WTC11 (cell line): ENCODE measurements around the gene EYS. TPM values are rescaled to one million over a fixed set of nuclear protein-coding genes. Genes with fewer than 3 reads are reported as not detected.
"Not testable (repeated sequence)": the region's sequence is repeated elsewhere in the genome, so short reads cannot be mapped to it uniquely, and the experiment has no call there.

Source experiments
- ATAC-seq: fragments of 200-7000 bp; cut with Tn5 transposase; 2 replicates; pipeline ENCODE4 v1.10.0; 2021; ENCODE audit warnings: mild to moderate bottlenecking, moderate library complexity
- CTCF ChIA-PET: fragments of 300-600 bp; sonication (Branson Sonifier 250); formaldehyde crosslinking; loops from one replicate; lab custom pipeline; 2021; ENCODE audit warnings: antibody characterized with exemption; lab: Charles Lee
- POLR2A ChIA-PET: fragments of 350-600 bp; sonication (Branson Sonifier 250); formaldehyde crosslinking; loops from one replicate; lab custom pipeline; 2021; ENCODE audit warnings: antibody characterized with exemption; lab: Charles Lee
- DNase-seq: peaks from one replicate; pipeline ENCODE4 v3.0.0; 2021; ENCODE audit warnings: low spot score
- H3K27ac Mint-ChIP-seq: 2 replicates; pipeline ENCODE4 v1.8.0; 2021; ENCODE audit warnings: mixed read lengths
- H3K27me3 Mint-ChIP-seq: 2 replicates; pipeline ENCODE4 v1.8.0; 2021; ENCODE audit warnings: low read depth, mild to moderate bottlenecking, moderate library complexity, mixed read lengths
- H3K36me3 Mint-ChIP-seq: 2 replicates; pipeline ENCODE4 v1.8.0; 2021; ENCODE audit warnings: mixed read lengths
- H3K4me1 Mint-ChIP-seq: 2 replicates; pipeline ENCODE4 v1.8.0; 2022; ENCODE audit warnings: mixed read lengths
- H3K4me3 Mint-ChIP-seq: 2 replicates; pipeline ENCODE4 v1.8.0; 2021; ENCODE audit warnings: mild to moderate bottlenecking, moderate library complexity, mixed read lengths
- H3K9me3 Mint-ChIP-seq: 2 replicates; pipeline ENCODE4 v1.8.0; 2021; ENCODE audit warnings: mixed read lengths
- ATF3 ChIP-seq: sonication (generic); formaldehyde crosslinking; conservative IDR thresholded peaks from 2 replicates; pipeline ENCODE4 v1.8.1; 2022; ENCODE audit warnings: mild to moderate bottlenecking, missing genetic modification reagents
- CBFB ChIP-seq: sonication (generic); formaldehyde crosslinking; IDR thresholded peaks from 2 replicates; pipeline ENCODE4 v1.8.1; 2022; ENCODE audit warnings: mild to moderate bottlenecking, low read depth, missing genetic modification reagents
- ELF4 ChIP-seq: sonication (generic); formaldehyde crosslinking; IDR thresholded peaks from 2 replicates; pipeline ENCODE4 v1.8.1; 2022; ENCODE audit warnings: low read depth, mild to moderate bottlenecking, moderate library complexity, missing genetic modification reagents
- ETV6 ChIP-seq: sonication (generic); formaldehyde crosslinking; IDR thresholded peaks from 2 replicates; pipeline ENCODE4 v1.8.1; 2022; ENCODE audit warnings: mild to moderate bottlenecking, missing genetic modification reagents
- FOXK1 ChIP-seq: sonication (generic); formaldehyde crosslinking; IDR thresholded peaks from 2 replicates; pipeline ENCODE4 v1.8.0; 2022; ENCODE audit warnings: mild to moderate bottlenecking, moderate library complexity, missing genetic modification reagents
- FOXP4 ChIP-seq: sonication (generic); formaldehyde crosslinking; IDR thresholded peaks from 2 replicates; pipeline ENCODE4 v1.8.0; 2022; ENCODE audit warnings: mild to moderate bottlenecking, missing genetic modification reagents
- KAT7 ChIP-seq: sonication (generic); formaldehyde crosslinking; IDR thresholded peaks from 2 replicates; pipeline ENCODE4 v1.8.1; 2023; ENCODE audit warnings: missing genetic modification reagents, mild to moderate bottlenecking, borderline replicate concordance
- MXD4 ChIP-seq: fragments of 250-450 bp; sonication (Bioruptor Pico); IDR thresholded peaks from 2 replicates; pipeline ENCODE4 v1.8.0; 2021; ENCODE audit warnings: mild to moderate bottlenecking, moderate library complexity, borderline replicate concordance
- OVOL2 ChIP-seq: fragments of 250-450 bp; sonication (Bioruptor Pico); IDR thresholded peaks from 2 replicates; pipeline ENCODE4 v1.9.0; 2021; ENCODE audit warnings: mild to moderate bottlenecking, borderline replicate concordance
- PRRX2 ChIP-seq: fragments of 250-450 bp; sonication (Bioruptor Pico); IDR thresholded peaks from 2 replicates; pipeline ENCODE4 v1.8.0; 2021; ENCODE audit warnings: mild to moderate bottlenecking
- SMAD4 ChIP-seq: sonication (generic); formaldehyde crosslinking; IDR thresholded peaks from 2 replicates; pipeline ENCODE4 v1.8.0; 2022; ENCODE audit warnings: mild to moderate bottlenecking, missing genetic modification reagents
- TEAD1 ChIP-seq: sonication (generic); formaldehyde crosslinking; IDR thresholded peaks from 2 replicates; pipeline ENCODE4 v1.8.0; 2022; ENCODE audit warnings: mild to moderate bottlenecking, missing genetic modification reagents
- TP53 ChIP-seq: sonication (generic); formaldehyde crosslinking; IDR thresholded peaks from 2 replicates; pipeline ENCODE4 v1.8.1; 2023; ENCODE audit warnings: mild to moderate bottlenecking, missing genetic modification reagents
- ZBTB21 ChIP-seq: sonication (generic); formaldehyde crosslinking; IDR thresholded peaks from 2 replicates; pipeline ENCODE4 v1.8.1; 2023; ENCODE audit warnings: mild to moderate bottlenecking, missing genetic modification reagents, borderline replicate concordance
- ZMAT4 ChIP-seq: fragments of 250-450 bp; sonication (Bioruptor Pico); IDR thresholded peaks from 2 replicates; pipeline ENCODE4 v1.9.0; 2021; ENCODE audit warnings: mild to moderate bottlenecking
- ZNF138 ChIP-seq: sonication (generic); formaldehyde crosslinking; conservative IDR thresholded peaks from 2 replicates; pipeline ENCODE4 v1.8.1; 2022; ENCODE audit warnings: mild to moderate bottlenecking, moderate library complexity, missing genetic modification reagents
- ZNF219 ChIP-seq: sonication (generic); formaldehyde crosslinking; IDR thresholded peaks from 2 replicates; pipeline ENCODE4 v1.8.0; 2023; ENCODE audit warnings: missing genetic modification reagents, mild to moderate bottlenecking, borderline replicate concordance
- total RNA-seq: library from RNA; stranded (reverse); gene quantifications from 3 replicates; pipeline ENCODE4 v1.2.3, GENCODE V29; 2021
- TF ChIP-seq, protein P1 (sequence below): sonication (generic); formaldehyde crosslinking; IDR thresholded peaks from 2 replicates; pipeline ENCODE4 v1.8.1; 2023; ENCODE audit warnings: mild to moderate bottlenecking, missing genetic modification reagents, borderline replicate concordance
- TF ChIP-seq, protein P2 (sequence below): sonication (generic); formaldehyde crosslinking; IDR thresholded peaks from 2 replicates; pipeline ENCODE4 v1.8.0; 2023; ENCODE audit warnings: missing genetic modification reagents

The EYS gene
- total RNA-seq, 1 experiment from 2014 or later = not detected

- CTCF ChIA-PET = no interaction called here
- no peak overlapping the region for H3K4me3 Mint-ChIP-seq
- H3K9me3 Mint-ChIP-seq = peaks cover 30% of the 10 kb centered on the region
- DNase-seq = no peak
- TF ChIP-seq TP53 = no peak
- TF ChIP-seq SMAD4 (CRISPR knock-in tag) = no peak
- TF ChIP-seq ZNF138 (CRISPR knock-in tag) = no peak
- TF ChIP-seq, protein P1, sequence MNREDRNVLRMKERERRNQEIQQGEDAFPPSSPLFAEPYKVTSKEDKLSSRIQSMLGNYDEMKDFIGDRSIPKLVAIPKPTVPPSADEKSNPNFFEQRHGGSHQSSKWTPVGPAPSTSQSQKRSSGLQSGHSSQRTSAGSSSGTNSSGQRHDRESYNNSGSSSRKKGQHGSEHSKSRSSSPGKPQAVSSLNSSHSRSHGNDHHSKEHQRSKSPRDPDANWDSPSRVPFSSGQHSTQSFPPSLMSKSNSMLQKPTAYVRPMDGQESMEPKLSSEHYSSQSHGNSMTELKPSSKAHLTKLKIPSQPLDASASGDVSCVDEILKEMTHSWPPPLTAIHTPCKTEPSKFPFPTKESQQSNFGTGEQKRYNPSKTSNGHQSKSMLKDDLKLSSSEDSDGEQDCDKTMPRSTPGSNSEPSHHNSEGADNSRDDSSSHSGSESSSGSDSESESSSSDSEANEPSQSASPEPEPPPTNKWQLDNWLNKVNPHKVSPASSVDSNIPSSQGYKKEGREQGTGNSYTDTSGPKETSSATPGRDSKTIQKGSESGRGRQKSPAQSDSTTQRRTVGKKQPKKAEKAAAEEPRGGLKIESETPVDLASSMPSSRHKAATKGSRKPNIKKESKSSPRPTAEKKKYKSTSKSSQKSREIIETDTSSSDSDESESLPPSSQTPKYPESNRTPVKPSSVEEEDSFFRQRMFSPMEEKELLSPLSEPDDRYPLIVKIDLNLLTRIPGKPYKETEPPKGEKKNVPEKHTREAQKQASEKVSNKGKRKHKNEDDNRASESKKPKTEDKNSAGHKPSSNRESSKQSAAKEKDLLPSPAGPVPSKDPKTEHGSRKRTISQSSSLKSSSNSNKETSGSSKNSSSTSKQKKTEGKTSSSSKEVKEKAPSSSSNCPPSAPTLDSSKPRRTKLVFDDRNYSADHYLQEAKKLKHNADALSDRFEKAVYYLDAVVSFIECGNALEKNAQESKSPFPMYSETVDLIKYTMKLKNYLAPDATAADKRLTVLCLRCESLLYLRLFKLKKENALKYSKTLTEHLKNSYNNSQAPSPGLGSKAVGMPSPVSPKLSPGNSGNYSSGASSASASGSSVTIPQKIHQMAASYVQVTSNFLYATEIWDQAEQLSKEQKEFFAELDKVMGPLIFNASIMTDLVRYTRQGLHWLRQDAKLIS = no peak
- TF ChIP-seq ATF3 (CRISPR knock-in tag) = no peak
- TF ChIP-seq ZMAT4 (CRISPR knock-in tag) = no peak
- POLR2A ChIA-PET = no interaction called here
- H3K4me1 Mint-ChIP-seq = no peaks in the 10 kb centered on the region
- H3K27ac Mint-ChIP-seq = no peak overlapping the region
- no peak for ATAC-seq
- peaks cover 11% of the 10 kb centered on the region; the same call in 1 of the 2 replicates for H3K36me3 Mint-ChIP-seq
- H3K27me3 Mint-ChIP-seq = no peaks in the 10 kb centered on the region
Measured at GRCh38 chr6:64459411-64459944, 1247.5 kb downstream of the EYS start.

DNA sequence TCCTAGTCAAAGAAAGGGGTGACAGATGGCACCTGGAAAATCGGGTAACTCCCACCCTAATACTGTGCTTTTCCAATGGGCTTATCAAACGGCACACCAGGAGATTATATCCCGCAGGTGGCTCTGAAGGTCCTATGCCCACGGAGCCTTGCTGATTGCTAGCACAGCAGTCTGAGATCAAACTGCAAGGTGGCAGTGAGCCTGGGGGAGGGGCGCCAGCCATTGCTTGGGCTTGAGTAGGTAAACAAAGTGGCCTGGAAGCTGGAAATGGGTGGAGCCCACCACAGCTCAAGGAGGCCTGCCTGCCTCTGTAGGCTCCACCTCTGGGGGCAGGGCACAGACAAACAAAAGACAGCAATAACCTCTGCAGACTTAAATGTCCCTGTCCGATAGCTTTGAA, 1258.9 kb downstream of the EYS start:
- H3K9me3 Mint-ChIP-seq = peaks cover 45% of the 10 kb centered on the region
- DNase-seq, POLR2A ChIA-PET, H3K27ac Mint-ChIP-seq, H3K27me3 Mint-ChIP-seq, CTCF ChIA-PET, H3K4me1 Mint-ChIP-seq, H3K4me3 Mint-ChIP-seq, ATAC-seq: not testable (repeated sequence)
- peaks cover 28% of the 10 kb centered on the region for H3K36me3 Mint-ChIP-seq

- ChIA-PET POLR2A (no interaction called here), CTCF (no interaction called here)
- Mint-ChIP-seq H3K4me1 (no peaks in the 10 kb centered on the region), H3K27ac (no peak overlapping the region), H3K9me3 (peaks cover 58% of the 10 kb centered on the region), H3K36me3 (peaks cover 38% of the 10 kb centered on the region), H3K4me3 (no peak overlapping the region), H3K27me3 (peaks cover 4% of the 10 kb centered on the region)
- ATAC-seq = no peak
- DNase-seq = no peak
- no peak for TF ChIP-seq FOXP4
- TF ChIP-seq, protein P2, sequence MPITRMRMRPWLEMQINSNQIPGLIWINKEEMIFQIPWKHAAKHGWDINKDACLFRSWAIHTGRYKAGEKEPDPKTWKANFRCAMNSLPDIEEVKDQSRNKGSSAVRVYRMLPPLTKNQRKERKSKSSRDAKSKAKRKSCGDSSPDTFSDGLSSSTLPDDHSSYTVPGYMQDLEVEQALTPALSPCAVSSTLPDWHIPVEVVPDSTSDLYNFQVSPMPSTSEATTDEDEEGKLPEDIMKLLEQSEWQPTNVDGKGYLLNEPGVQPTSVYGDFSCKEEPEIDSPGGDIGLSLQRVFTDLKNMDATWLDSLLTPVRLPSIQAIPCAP (CRISPR knock-in tag) = no peak
- TF ChIP-seq MXD4 (CRISPR knock-in tag) = no peak
- TF ChIP-seq PRRX2 (CRISPR knock-in tag) = no peak
- TF ChIP-seq ZNF138 (CRISPR knock-in tag) = no peak
- TF ChIP-seq CBFB = no peak
- no peak for TF ChIP-seq ZNF219 (CRISPR knock-in tag)
- no peak for TF ChIP-seq TEAD1 (CRISPR knock-in tag)
- TF ChIP-seq KAT7 (CRISPR knock-in tag) = no peak
- TF ChIP-seq ELF4 = no peak
- TF ChIP-seq ETV6 = no peak
- no peak for TF ChIP-seq FOXK1 (CRISPR knock-in tag)
- TF ChIP-seq ZBTB21 (CRISPR knock-in tag) = no peak
- TF ChIP-seq OVOL2 (CRISPR knock-in tag) = no peak
Measured at GRCh38 chr6:64445038-64445437, 1262.0 kb downstream of the EYS start.
